ENCODE measurements around the gene GMCL1. TPM values are rescaled to one million over a fixed set of nuclear protein-coding genes. Genes with fewer than 3 reads are reported as not detected.

GMCL1 gene
- total and polyA plus RNA-seq, 9 of the 15 experiments (the other 6 are each of a cell fraction or from before 2014, with no cell fraction given): 7.0 to 27.3 (median 15.4) TPM

GRCh38 chr2:69828938-69829255 is 563 bp upstream of the GMCL1 start (continued):
- TF ChIP-seq NR2C1 (IDR thresholded peaks at IDR 0.05): no peak
- no peak for TF ChIP-seq NR2C1 (tag; IDR thresholded peaks at IDR 0.05)
- no peak for TF ChIP-seq IRF1 (CRISPR knock-in tag; IDR thresholded peaks at IDR 0.05; ENCODE audit: borderline replicate concordance)
- TF ChIP-seq SAFB (IDR thresholded peaks at IDR 0.05; ENCODE audit: borderline replicate concordance, low read depth, low read length): no peak
- TF ChIP-seq MTA3 (IDR thresholded peaks at IDR 0.05; ENCODE audit: borderline replicate concordance): no peak

- peak; percentile 28 to 59 (median 32) for DNase-seq (ENCODE audit: extremely low read depth in 1 of 4, low spot score in 3 of 4)
- CTCF ChIA-PET (ENCODE audit: low intra/inter-chr PET ratio): interaction anchor here (0.6 kb wide), 1 partner anchor 445 kb away, joined by 3 read pairs; no protein-coding TSS in a partner anchor
- POLR2A ChIA-PET: interaction anchor here (0.7 to 0.9 kb wide), 2 partner anchors 14 to 46 kb away, joined by 3 to 4 read pairs; no protein-coding TSS in a partner anchor
- TF ChIP-seq FOS (IDR thresholded peaks at IDR 0.05; ENCODE audit: extremely low read depth, insufficient read length) (no peak), ZNF384 (IDR thresholded peaks at IDR 0.05; ENCODE audit: low read depth, low read length) (peak; percentile 81), MAFK (IDR thresholded peaks at IDR 0.05; ENCODE audit: low read length) (no peak), ELF1 (tag; IDR thresholded peaks at IDR 0.05) (no peak), MTA1 (IDR thresholded peaks at IDR 0.05; ENCODE audit: borderline replicate concordance) (no peak), ZNF263 (CRISPR knock-in tag; IDR thresholded peaks at IDR 0.05; ENCODE audit: borderline replicate concordance) (0 out of 2 replicates have a peak, but pooled peaks have one; percentile 50), TCF15 (CRISPR knock-in tag; IDR thresholded peaks at IDR 0.05) (no peak), TAF9B (IDR thresholded peaks at IDR 0.05; ENCODE audit: partially characterized antibody) (no peak), ZBTB7A (IDR thresholded peaks at IDR 0.05; ENCODE audit: borderline replicate concordance, control insufficient read depth, low read depth, low read length) (no peak), STAT5B (CRISPR knock-in tag; IDR thresholded peaks at IDR 0.05) (no peak), ZNF764 (CRISPR knock-in tag; IDR thresholded peaks at IDR 0.05; ENCODE audit: low read depth) (no peak), YY1 (IDR thresholded peaks at IDR 0.05; ENCODE audit: borderline replicate concordance in 1 of 3, control insufficient read depth in 1 of 3, extremely low read depth in 1 of 3, insufficient read depth in 3 of 3, insufficient read length in 1 of 3, insufficient replicate concordance in 2 of 3, low read depth in 1 of 3, low read length in 2 of 3) (no peak), ZNF561 (CRISPR knock-in tag; conservative IDR thresholded peaks at IDR 0.05) (no peak), KAT7 (CRISPR knock-in tag; IDR thresholded peaks at IDR 0.05; ENCODE audit: borderline replicate concordance) (no peak)
These were observed 815 bp downstream of the GMCL1 start for GRCh38 chr2:69830045-69830905.

More at GRCh38 chr2:69830045-69830905, 815 bp downstream of the GMCL1 start:
- WGBS (ENCODE audit: insufficient coverage, low coverage, missing lambda C conversion rate): 2% methylated on average over 44 of the region's 45 CpGs
- peak overlapping the region; percentile 93 for H3K4me2 ChIP-seq (ENCODE audit: insufficient read depth, low read length)
- peak overlapping the region; percentile 70 for H3K27ac ChIP-seq (ENCODE audit: extremely low read depth, low read depth, low read length)
- H3K36me3 ChIP-seq (ENCODE audit: control insufficient read depth, insufficient read depth, low read length): peaks cover 12% of the 10 kb centered on the region; the same call in 2 of the 3 replicates
- no peaks in the 10 kb centered on the region for H4K20me1 ChIP-seq (replicated peaks; ENCODE audit: control insufficient read depth, insufficient read depth, low read length)
- intact Hi-C loops (cut with micrococcal nuclease): no loop called here
- no peaks in the 10 kb centered on the region for H3K9me3 ChIP-seq (replicated peaks; ENCODE audit: control insufficient read depth, insufficient read depth, low read depth, low read length)
- ATAC-seq: peak; percentile 58
- peaks cover 17 to 26% of the 10 kb centered on the region in 2 experiments for H3K4me1 ChIP-seq (replicated peaks in 1 of 2; ENCODE audit: control insufficient read depth in 2 of 2, insufficient read depth in 2 of 2, low read length in 2 of 2)
- in situ Hi-C loops (cut with MboI): no loop called here
- BruUV-seq (replicated peaks): no TSS peak
- H3K27me3 ChIP-seq (ENCODE audit: control insufficient read depth in 2 of 2, insufficient read depth in 2 of 2, low read length in 2 of 2): no peaks in the 10 kb centered on the region
- peak overlapping the region; percentile 64 to 94 for H3K9ac ChIP-seq (ENCODE audit: insufficient read depth in 1 of 2, low read depth in 2 of 2, low read length in 2 of 2)
- peak overlapping the region; percentile 98 for H2AFZ ChIP-seq (ENCODE audit: low read depth, low read length)
- no peaks in the 10 kb centered on the region for H3K9me1 ChIP-seq (ENCODE audit: control insufficient read depth, insufficient read depth, low read length)
- H3K4me3 ChIP-seq: peak overlapping the region; percentile 75
- FAIRE-seq: peak; percentile 70
- peaks cover 58% of the 10 kb centered on the region for H3K79me2 ChIP-seq (ENCODE audit: control insufficient read depth, insufficient read depth, low read length)
